Body of pancreas (tissue), 4 donors: ENCODE data around the gene SHH.

Experiments used
- POLR2A ChIP-seq, 3 donors: fragments of 450-650 bp; IDR thresholded peaks; one replicate each; pipeline ENCODE4 v1.6.1; 2016; ENCODE audit warnings: antibody characterized with exemption in 3 of 3, mild to moderate bottlenecking in 2 of 3
- TF ChIP-seq, protein P1 (sequence below), 7 experiments: fragments of 450-650 bp in 4 of 7; fragments of 200-600 bp in 3 of 7; sonication (generic) in 3 of 7; IDR thresholded peaks; one replicate each; pipeline ENCODE4 v1.5.1; 2016 to 2019; ENCODE audit warnings: antibody characterized with exemption in 7 of 7

GRCh38 chr7:155809947-155810769 lies 2.1 kb downstream of the SHH start:
- TF ChIP-seq, protein P1, sequence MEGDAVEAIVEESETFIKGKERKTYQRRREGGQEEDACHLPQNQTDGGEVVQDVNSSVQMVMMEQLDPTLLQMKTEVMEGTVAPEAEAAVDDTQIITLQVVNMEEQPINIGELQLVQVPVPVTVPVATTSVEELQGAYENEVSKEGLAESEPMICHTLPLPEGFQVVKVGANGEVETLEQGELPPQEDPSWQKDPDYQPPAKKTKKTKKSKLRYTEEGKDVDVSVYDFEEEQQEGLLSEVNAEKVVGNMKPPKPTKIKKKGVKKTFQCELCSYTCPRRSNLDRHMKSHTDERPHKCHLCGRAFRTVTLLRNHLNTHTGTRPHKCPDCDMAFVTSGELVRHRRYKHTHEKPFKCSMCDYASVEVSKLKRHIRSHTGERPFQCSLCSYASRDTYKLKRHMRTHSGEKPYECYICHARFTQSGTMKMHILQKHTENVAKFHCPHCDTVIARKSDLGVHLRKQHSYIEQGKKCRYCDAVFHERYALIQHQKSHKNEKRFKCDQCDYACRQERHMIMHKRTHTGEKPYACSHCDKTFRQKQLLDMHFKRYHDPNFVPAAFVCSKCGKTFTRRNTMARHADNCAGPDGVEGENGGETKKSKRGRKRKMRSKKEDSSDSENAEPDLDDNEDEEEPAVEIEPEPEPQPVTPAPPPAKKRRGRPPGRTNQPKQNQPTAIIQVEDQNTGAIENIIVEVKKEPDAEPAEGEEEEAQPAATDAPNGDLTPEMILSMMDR (IDR thresholded peaks at IDR 0.05) = no peak
- TF ChIP-seq POLR2A (IDR thresholded peaks at IDR 0.05) = no peak
